Amniotic stem cell (primary cell): ENCODE results near the gene TSPAN2.

Experiments used
- DNase-seq: peaks from one replicate; lab custom pipeline; 2025; lab: John Stamatoyannopoulos, UW

TSPAN2 gene

DNA sequence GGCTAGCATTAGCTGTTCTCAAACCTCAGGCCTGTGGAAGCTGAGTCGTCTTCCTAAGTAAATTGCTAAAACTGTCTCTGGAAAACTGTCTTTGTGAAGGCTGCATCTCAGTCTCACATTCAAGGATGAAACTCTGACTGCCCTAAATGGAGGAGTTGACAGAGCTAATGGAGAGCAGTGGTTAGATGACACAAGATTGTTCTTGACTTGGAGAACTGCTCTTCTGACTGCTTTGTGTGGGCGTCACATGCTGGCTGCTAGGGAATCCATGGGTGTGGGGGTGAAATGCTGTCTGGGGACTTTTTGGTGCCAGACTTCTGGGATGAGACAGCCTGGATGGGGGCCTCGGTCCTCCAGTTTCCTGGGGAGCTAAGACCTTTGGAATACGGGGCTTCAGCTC, 24.5 kb upstream of the TSPAN2 start:
- no peak for DNase-seq

GRCh38 chr1:115112496-115113375, 23.4 kb upstream of the TSPAN2 start:
- no peak for DNase-seq

DNA sequence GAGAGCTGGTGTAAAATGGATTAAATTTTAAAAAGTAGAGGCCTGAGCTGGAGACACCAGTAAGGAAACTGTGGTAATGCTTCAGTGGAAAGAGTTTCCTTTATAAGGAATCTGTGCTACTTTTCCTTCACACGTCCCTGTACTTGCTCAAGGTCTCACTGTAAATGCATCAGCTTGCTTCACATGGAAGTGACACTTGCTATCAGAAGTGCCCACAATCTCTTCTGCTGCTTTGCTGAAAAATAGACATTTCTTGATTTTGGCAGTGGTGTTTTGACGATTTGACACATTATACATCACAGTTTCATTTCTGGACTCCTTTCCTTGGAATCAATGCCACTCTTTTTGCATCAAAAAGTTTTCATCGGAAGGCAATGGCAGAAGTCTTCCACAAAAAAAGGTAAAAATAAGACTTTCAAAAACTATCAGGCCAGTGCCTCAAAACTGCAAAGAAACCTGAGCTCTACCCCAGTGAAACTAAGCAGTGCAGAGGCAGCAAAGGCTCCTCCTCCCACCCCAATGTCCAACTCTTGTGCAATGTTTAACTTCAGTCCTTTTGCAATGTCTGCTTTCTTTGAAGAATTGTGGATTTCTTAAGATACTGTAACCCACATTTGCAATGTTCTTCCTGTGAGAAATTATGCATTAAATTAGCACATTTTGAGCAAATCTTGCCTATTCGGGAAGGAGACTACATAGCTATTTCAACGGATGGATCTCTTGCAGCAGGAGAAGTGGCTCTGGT, 18.4 kb upstream of the TSPAN2 start:
- no peak for DNase-seq

DNA sequence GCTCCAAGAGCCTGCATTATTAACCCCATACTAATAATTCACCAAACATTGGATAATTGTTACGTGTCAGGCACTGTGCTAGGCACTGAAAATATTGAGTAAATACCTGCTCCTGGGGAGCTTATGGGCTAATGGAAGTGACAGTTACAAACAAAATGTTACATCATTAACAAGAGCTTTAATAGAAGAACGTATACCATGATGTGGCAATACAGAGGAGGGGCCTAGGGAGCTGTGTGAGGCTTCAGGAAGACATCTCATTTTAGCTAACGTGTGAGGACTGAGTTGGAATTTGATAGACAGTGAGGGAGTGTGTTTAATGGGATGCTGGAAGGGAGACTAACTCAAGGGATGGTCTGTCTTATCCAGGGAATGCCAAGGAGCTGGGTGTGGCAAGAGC, 16.5 kb upstream of the TSPAN2 start:
- no peak for DNase-seq

- no peak for DNase-seq
Observed at GRCh38 chr1:115099693-115100050, 10.4 kb upstream of the TSPAN2 start.

GRCh38 chr1:115098979-115099692, 9.8 kb upstream of the TSPAN2 start:
- DNase-seq: no peak

DNA sequence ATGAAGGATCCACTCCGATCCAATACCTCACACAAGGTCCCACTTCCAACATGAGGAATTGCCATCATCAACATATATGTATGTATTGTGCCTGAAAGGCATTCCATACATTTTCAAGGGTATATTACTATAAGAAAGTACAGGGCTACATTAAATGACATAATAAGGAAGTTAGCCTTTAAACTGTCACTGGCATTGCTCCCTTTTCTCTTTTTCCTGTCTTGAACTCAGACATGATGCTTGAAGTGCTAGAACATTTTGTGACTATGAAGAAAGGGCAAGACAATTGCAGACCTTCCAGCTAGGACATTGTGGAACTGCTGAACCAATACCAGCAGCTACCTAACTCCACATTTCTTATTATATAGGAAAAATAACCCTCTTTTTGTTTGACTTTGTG, 2.9 kb upstream of the TSPAN2 start:
- DNase-seq: no peak

DNA sequence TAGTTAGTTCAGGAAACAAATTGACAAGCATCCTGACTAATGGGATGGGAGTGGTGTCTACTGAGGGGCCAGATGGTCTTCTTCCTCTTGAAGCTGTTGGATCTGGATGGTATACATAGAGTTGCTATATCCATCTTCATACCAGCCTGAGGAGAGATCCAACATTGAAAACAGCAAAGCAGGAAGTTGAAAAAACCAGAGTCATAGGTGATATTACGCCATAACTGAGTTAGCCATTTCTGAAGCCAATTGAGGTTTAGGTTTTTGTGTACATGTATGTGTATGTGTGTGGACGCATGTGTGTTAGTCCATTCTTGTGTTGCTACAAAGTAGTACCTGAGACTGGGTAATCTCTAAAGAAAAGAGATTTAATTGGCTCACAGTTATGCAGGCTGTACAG, 2.3 kb upstream of the TSPAN2 start:
- DNase-seq: no peak

DNA sequence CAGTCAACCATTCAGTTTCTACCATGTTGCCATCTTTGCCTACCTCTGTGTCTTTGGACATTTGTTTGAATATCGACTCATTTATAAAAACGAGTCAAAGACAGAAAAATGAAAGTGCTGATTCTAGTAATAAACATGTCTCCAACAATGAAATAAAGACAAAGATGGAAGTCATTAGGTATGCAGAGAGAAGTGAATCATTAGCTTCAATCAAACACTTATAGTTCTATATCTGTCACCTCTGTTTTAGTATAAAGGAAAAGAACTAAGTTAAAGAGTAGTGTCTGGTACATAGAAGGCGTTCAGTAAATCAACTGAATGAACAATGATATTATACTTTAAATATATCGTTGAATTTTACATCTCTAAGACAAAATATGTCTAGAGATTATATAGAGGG, 1.7 kb upstream of the TSPAN2 start:
- DNase-seq: no peak

GRCh38 chr1:115090540-115090939, 1.2 kb upstream of the TSPAN2 start:
- no peak for DNase-seq

DNA sequence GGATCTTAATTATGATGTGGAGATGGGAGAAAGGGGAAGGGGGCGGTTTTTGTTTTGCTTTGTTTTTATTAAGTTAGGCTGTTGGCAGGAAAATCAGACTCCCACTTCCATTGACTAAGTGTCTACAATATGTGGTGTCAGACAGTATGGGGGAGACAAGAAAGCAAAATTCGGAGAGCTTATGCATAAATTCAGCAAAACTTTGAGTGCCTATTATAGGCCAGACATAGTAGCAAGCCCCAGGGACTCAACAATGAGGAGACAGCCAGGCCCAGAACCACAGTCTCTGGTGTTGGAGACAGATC, 835 bp upstream of the TSPAN2 start:
- DNase-seq: no peak

- no peak for DNase-seq
Observed at GRCh38 chr1:115088871-115089419, 358 bp downstream of the TSPAN2 start.

DNA sequence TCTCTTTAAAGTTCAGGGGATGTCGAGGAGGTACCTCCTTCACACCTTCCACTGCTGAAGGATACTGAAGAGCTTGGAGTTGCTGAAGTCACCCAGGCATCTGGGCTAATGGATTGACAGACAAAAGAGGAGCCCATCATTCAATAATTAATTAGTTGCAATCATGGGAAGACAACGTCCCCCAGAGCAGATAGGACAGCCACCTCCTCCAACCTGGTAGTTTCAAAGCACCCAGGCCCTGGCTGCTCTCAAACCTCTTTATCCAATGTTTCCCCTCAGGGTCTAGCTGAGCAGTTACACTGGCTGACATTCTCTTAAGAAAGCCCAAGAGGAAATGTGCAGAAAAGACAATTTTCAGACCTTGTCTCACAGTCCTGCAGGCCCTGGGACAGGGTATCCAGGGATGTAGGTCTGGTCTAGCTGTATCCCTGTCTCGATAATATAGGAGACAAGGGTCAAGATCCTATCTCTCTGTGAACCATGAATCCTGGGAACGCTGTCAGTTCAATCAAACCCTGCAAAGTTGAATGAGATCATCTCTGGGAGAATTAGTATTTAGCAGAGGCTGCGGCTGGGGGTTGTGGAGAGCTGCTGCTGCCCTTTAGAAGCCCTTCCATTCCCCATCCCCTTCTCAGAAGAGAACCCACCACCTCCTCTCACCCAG, 1.1 kb downstream of the TSPAN2 start:
- DNase-seq: no peak

GRCh38 chr1:115086176-115086830, 3.0 kb downstream of the TSPAN2 start:
- DNase-seq: no peak

- DNase-seq: no peak
Observed at GRCh38 chr1:115084902-115085511, 4.3 kb downstream of the TSPAN2 start.

- no peak for DNase-seq
Observed at GRCh38 chr1:115082949-115083348, 6.4 kb downstream of the TSPAN2 start.

DNA sequence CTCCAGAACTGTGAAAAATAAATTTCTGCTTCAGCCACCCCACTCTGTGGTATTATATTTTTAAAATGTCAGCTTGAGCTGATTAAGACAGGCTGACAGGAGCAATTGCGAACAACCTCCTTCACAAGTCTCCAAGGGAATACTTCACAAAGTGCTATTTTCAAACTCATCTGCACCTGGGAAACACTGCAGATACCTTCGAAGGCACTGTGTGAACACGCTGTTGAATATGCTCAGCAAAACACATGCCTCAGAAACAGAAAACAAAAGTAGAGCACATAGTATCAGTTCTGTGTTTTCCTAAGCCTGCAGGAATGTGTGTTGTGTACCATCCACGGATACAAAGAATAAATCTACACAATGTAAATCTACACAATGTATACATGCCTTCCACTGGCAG, 10.6 kb downstream of the TSPAN2 start:
- no peak for DNase-seq

GRCh38 chr1:115077984-115078330, 11.3 kb downstream of the TSPAN2 start:
- DNase-seq: no peak

GRCh38 chr1:115077286-115077983, 11.9 kb downstream of the TSPAN2 start:
- DNase-seq: no peak

DNA sequence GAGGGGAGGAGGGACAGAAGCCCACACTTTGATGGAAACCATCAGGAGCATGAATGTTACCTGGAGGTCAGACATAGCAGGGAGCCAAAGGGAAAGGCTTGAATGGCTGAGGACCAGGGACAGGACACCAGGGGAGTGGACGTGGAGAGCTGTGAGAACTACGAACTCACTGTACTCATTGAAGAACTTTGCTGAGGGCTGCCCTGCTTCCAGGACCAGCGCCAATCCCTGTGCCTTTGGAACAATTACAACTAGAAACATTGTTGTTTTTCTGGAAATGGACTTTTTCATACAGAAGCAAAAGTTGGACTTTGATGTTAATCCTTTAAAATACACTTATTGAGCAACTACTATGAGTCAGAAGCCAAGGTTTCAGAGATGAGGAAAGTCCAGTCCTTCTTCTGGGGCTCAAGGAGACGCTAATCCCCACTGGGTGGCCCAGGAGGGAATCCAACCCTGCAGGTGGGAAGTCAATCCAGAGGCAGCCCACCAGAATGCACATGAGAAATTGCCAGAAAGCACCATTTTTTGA, 12.9 kb downstream of the TSPAN2 start:
- DNase-seq: no peak
